Neural cell (in vitro differentiated cells): Measurements from ENCODE around the gene CROCC2. TPM values are rescaled to one million over a fixed set of nuclear protein-coding genes. Genes with fewer than 3 reads are reported as not detected.

ENCODE experiments used
- H2AFZ ChIP-seq: fragments of 200-600, 300-800 bp; sonication (generic), shearing (Covaris generic); 2 replicates; pipeline ENCODE4 v1.6.0; 2014; ENCODE audit warnings: low read depth, mild to moderate bottlenecking, antibody characterized with exemption, low read length, moderate library complexity
- H3F3A ChIP-seq: fragments of 200-600 bp; shearing (Covaris generic); 2 replicates; pipeline ENCODE4 v1.6.1; 2016; ENCODE audit warnings: mild to moderate bottlenecking, moderate library complexity, mixed read lengths, antibody characterized with exemption, low read length; ENCODE audit not compliant: insufficient read depth, poor library complexity, severe bottlenecking
- H3K27ac ChIP-seq: fragments of 200-600, 300-800 bp; sonication (generic), shearing (Covaris generic); 2 replicates; pipeline ENCODE4 v1.5.1; 2014; ENCODE audit warnings: mild to moderate bottlenecking, low read length, moderate library complexity
- H3K27me3 ChIP-seq: fragments of 300-800, 200-600 bp; sonication (generic), shearing (Covaris generic); 2 replicates; pipeline ENCODE4 v1.6.0; 2014; ENCODE audit warnings: mild to moderate bottlenecking, low read depth, low read length, moderate library complexity; ENCODE audit not compliant: insufficient read depth
- H3K36me3 ChIP-seq: fragments of 300-800, 200-600 bp; sonication (generic), shearing (Covaris generic); 2 replicates; pipeline ENCODE4 v1.5.1; 2014; ENCODE audit warnings: mild to moderate bottlenecking, antibody characterized with exemption, low read length, moderate library complexity; ENCODE audit not compliant: insufficient read depth
- H3K4me2 ChIP-seq: fragments of 300-800, 200-600 bp; sonication (generic), shearing (Covaris generic); 2 replicates; pipeline ENCODE4 v1.6.0; 2014; ENCODE audit warnings: mild to moderate bottlenecking, low read length
- H3K4me3 ChIP-seq: fragments of 300-800, 200-600 bp; sonication (generic), shearing (Covaris generic); 2 replicates; pipeline ENCODE4 v1.5.1; 2014; ENCODE audit warnings: mild to moderate bottlenecking, low read length, moderate library complexity
- H3K79me2 ChIP-seq: fragments of 200-600 bp; shearing (Covaris generic); replicated peaks from 2 replicates; pipeline ENCODE4 v1.6.0; 2014; ENCODE audit warnings: mild to moderate bottlenecking, low read length, moderate library complexity; ENCODE audit not compliant: insufficient read depth
- H3K9ac ChIP-seq: fragments of 300-800, 200-600 bp; sonication (generic), shearing (Covaris generic); 2 replicates; pipeline ENCODE4 v1.6.1; 2016; ENCODE audit warnings: mild to moderate bottlenecking, low read length, mixed read lengths
- H3K9me2 ChIP-seq: fragments of 200-600 bp; shearing (Covaris generic); 2 replicates; pipeline ENCODE4 v1.6.1; 2016; ENCODE audit warnings: mild to moderate bottlenecking, low read length, mixed read lengths; ENCODE audit not compliant: insufficient read depth
- H3K9me3 ChIP-seq: fragments of 200-600, 300-800 bp; sonication (generic), shearing (Covaris generic); 2 replicates; pipeline ENCODE4 v1.6.1; 2016; ENCODE audit warnings: mild to moderate bottlenecking, mixed run types, low read length, moderate library complexity, mixed read lengths
- H4K20me1 ChIP-seq: fragments of 200-600 bp; shearing (Covaris generic); 2 replicates; pipeline ENCODE4 v1.6.1; 2016; ENCODE audit warnings: mild to moderate bottlenecking, mixed run types; ENCODE audit not compliant: insufficient read depth
- EP300 ChIP-seq: fragments of 450-650 bp; conservative IDR thresholded peaks from 2 replicates; pipeline ENCODE4 v1.6.1; 2014; ENCODE audit warnings: antibody characterized with exemption, mild to moderate bottlenecking, moderate library complexity; ENCODE audit not compliant: poor library complexity, severe bottlenecking
- EZH2 ChIP-seq: fragments of 200-600, 300-800 bp; shearing (Covaris generic), sonication (generic); IDR thresholded peaks from 2 replicates; pipeline ENCODE4 v1.6.1; 2014; ENCODE audit warnings: antibody characterized with exemption, low read length, borderline replicate concordance, mild to moderate bottlenecking; ENCODE audit not compliant: insufficient read depth, poor library complexity, severe bottlenecking
- MXI1 ChIP-seq: fragments of 450-650 bp; conservative IDR thresholded peaks from 2 replicates; pipeline ENCODE4 v1.6.1; 2014; ENCODE audit warnings: antibody characterized with exemption, mild to moderate bottlenecking; ENCODE audit not compliant: poor library complexity, severe bottlenecking
- POLR2AphosphoS5 ChIP-seq: IDR thresholded peaks from 2 replicates; pipeline ENCODE4 v1.6.1; 2012
- RAD21 ChIP-seq: fragments of 450-650 bp; conservative IDR thresholded peaks from 2 replicates; pipeline ENCODE4 v1.6.1; 2014; ENCODE audit warnings: antibody characterized with exemption, mild to moderate bottlenecking, moderate library complexity
- SMC3 ChIP-seq: fragments of 450-650 bp; conservative IDR thresholded peaks from 2 replicates; pipeline ENCODE4 v1.6.1; 2014; ENCODE audit warnings: antibody characterized with exemption, mild to moderate bottlenecking, moderate library complexity; ENCODE audit not compliant: poor library complexity
- TAF1 ChIP-seq: IDR thresholded peaks from 2 replicates; pipeline ENCODE4 v1.6.1; 2012; ENCODE audit warnings: low read depth
- polyA plus RNA-seq: library from polyadenylated mRNA; depleted of rRNA; stranded (reverse); fragments of >200 nt; gene quantifications from 2 replicates; pipeline ENCODE4 v1.2.3, GENCODE V29; 2014
- TF ChIP-seq, protein P1 (sequence below): IDR thresholded peaks from 2 replicates; pipeline ENCODE4 v1.6.1; 2012; ENCODE audit warnings: borderline replicate concordance
- TF ChIP-seq, protein P2 (sequence below): fragments of 450-650 bp; IDR thresholded peaks from 2 replicates; pipeline ENCODE4 v1.5.1; 2014; ENCODE audit warnings: antibody characterized with exemption, mild to moderate bottlenecking, moderate library complexity; ENCODE audit not compliant: poor library complexity, severe bottlenecking

Gene CROCC2
- polyA plus RNA-seq, 1 donor from 2014 or later = 0.09 TPM

DNA sequence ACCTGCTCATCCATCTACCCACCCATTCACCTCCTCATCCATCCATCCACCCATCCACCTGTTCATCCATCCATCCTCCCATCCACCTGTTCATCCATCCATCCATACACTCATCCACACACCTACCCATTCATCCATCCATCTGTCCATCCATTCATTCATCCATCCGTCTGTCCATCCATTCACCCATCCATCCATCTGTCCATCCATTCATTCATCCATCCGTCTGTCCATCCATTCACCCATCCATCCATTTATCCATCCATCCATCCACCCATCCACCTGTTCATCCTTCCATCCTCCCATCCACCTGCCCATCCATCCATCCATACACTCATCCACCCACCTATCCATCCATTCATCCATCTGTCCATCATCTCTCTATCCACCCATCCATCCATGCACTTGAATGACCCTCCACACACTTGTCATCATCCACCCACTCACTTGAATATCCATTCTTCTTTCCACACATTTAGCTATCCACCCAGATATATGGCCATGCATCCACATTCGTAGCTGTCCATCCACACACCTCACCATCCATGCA, 45.0 kb downstream of the CROCC2 start:
- no peak overlapping the region for H3K27ac ChIP-seq
- H3K9ac ChIP-seq = no peak overlapping the region
- no peak overlapping the region for H3K4me3 ChIP-seq
- no peak overlapping the region for H3K4me2 ChIP-seq
- no peak overlapping the region for H2AFZ ChIP-seq
- H4K20me1 ChIP-seq = no peaks in the 10 kb centered on the region
- H3K27me3 ChIP-seq = no peaks in the 10 kb centered on the region
- no peaks in the 10 kb centered on the region for H3K36me3 ChIP-seq
- TF ChIP-seq EP300 (no peak), TAF1 (no peak), EZH2 (no peak), POLR2AphosphoS5 (no peak), RAD21 (no peak), SMC3 (no peak), MXI1 (no peak)
- TF ChIP-seq, protein P1, sequence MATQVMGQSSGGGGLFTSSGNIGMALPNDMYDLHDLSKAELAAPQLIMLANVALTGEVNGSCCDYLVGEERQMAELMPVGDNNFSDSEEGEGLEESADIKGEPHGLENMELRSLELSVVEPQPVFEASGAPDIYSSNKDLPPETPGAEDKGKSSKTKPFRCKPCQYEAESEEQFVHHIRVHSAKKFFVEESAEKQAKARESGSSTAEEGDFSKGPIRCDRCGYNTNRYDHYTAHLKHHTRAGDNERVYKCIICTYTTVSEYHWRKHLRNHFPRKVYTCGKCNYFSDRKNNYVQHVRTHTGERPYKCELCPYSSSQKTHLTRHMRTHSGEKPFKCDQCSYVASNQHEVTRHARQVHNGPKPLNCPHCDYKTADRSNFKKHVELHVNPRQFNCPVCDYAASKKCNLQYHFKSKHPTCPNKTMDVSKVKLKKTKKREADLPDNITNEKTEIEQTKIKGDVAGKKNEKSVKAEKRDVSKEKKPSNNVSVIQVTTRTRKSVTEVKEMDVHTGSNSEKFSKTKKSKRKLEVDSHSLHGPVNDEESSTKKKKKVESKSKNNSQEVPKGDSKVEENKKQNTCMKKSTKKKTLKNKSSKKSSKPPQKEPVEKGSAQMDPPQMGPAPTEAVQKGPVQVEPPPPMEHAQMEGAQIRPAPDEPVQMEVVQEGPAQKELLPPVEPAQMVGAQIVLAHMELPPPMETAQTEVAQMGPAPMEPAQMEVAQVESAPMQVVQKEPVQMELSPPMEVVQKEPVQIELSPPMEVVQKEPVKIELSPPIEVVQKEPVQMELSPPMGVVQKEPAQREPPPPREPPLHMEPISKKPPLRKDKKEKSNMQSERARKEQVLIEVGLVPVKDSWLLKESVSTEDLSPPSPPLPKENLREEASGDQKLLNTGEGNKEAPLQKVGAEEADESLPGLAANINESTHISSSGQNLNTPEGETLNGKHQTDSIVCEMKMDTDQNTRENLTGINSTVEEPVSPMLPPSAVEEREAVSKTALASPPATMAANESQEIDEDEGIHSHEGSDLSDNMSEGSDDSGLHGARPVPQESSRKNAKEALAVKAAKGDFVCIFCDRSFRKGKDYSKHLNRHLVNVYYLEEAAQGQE = no peak
- TF ChIP-seq, protein P2, sequence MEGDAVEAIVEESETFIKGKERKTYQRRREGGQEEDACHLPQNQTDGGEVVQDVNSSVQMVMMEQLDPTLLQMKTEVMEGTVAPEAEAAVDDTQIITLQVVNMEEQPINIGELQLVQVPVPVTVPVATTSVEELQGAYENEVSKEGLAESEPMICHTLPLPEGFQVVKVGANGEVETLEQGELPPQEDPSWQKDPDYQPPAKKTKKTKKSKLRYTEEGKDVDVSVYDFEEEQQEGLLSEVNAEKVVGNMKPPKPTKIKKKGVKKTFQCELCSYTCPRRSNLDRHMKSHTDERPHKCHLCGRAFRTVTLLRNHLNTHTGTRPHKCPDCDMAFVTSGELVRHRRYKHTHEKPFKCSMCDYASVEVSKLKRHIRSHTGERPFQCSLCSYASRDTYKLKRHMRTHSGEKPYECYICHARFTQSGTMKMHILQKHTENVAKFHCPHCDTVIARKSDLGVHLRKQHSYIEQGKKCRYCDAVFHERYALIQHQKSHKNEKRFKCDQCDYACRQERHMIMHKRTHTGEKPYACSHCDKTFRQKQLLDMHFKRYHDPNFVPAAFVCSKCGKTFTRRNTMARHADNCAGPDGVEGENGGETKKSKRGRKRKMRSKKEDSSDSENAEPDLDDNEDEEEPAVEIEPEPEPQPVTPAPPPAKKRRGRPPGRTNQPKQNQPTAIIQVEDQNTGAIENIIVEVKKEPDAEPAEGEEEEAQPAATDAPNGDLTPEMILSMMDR = no peak
- no peaks in the 10 kb centered on the region for H3F3A ChIP-seq
- no peaks in the 10 kb centered on the region for H3K79me2 ChIP-seq
- H3K9me3 ChIP-seq = no peaks in the 10 kb centered on the region
- H3K9me2 ChIP-seq = no peaks in the 10 kb centered on the region

DNA sequence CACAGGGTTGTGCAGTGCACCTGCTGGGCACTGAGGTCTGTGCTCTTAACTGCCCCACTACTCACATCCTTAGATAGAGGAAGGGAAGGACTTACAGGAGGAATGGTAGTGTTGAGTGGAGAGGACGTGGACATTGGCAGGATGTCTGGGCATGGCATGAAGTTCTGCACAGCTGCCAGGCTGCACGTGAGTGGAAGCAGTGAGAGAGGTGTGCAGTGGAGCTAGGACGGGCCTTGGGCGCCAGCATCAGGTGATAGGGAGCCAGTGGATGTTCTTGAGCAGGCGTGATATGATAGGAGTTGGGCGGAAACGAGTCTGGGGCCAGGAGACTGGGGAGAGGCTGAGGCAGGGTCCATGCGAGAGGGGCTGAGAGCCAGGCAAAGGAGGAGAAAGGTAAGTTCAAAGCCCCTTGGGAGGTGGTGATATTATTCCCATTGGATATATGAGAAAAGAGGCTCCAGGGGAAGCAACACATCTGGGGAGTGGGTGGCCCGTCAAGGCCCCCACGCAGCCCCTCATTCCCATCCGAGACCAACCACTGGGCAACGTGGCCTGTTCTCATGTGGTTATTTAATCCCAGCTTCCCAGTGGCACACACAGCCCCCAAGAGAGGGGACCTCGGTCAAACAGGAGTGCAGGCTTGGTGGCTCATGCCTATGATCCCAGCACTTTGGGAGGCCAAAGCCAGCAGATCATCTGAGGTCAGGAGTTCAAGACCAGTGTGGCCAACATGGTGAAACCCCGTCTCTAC, 46.5 kb downstream of the CROCC2 start:
- Histone ChIP-seq H3F3A (no peaks in the 10 kb centered on the region), H3K27ac (no peak overlapping the region), H4K20me1 (no peaks in the 10 kb centered on the region), H2AFZ (no peak overlapping the region), H3K79me2 (no peaks in the 10 kb centered on the region), H3K36me3 (no peaks in the 10 kb centered on the region), H3K9me3 (no peaks in the 10 kb centered on the region), H3K9me2 (no peaks in the 10 kb centered on the region), H3K27me3 (no peaks in the 10 kb centered on the region), H3K4me3 (no peak overlapping the region), H3K9ac (no peak overlapping the region), H3K4me2 (no peak overlapping the region)
- TF ChIP-seq SMC3 (no peak), POLR2AphosphoS5 (no peak), RAD21 (no peak)
- TF ChIP-seq, protein P2 = no peak
